OCI-LY3 (cell line): ENCODE results near the gene CLDN5.

Experiments used
- EZH2phosphoT487 ChIP-seq: fragments of 200-600 bp; shearing (Covaris generic); IDR thresholded peaks from 2 replicates; pipeline ENCODE4 v1.6.1; 2018; ENCODE audit warnings: antibody characterized with exemption, mixed run types, low read depth
- TF ChIP-seq, protein P1 (sequence below): fragments of 200-600, 300-600 bp; sonication (generic); IDR thresholded peaks from 2 replicates; pipeline ENCODE4 v1.5.1; 2014; ENCODE audit warnings: antibody characterized with exemption, low read length, low read depth

- TF ChIP-seq, protein P1, sequence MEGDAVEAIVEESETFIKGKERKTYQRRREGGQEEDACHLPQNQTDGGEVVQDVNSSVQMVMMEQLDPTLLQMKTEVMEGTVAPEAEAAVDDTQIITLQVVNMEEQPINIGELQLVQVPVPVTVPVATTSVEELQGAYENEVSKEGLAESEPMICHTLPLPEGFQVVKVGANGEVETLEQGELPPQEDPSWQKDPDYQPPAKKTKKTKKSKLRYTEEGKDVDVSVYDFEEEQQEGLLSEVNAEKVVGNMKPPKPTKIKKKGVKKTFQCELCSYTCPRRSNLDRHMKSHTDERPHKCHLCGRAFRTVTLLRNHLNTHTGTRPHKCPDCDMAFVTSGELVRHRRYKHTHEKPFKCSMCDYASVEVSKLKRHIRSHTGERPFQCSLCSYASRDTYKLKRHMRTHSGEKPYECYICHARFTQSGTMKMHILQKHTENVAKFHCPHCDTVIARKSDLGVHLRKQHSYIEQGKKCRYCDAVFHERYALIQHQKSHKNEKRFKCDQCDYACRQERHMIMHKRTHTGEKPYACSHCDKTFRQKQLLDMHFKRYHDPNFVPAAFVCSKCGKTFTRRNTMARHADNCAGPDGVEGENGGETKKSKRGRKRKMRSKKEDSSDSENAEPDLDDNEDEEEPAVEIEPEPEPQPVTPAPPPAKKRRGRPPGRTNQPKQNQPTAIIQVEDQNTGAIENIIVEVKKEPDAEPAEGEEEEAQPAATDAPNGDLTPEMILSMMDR: no peak
- no peak for TF ChIP-seq EZH2phosphoT487
These were observed 47.1 kb upstream of the CLDN5 start for GRCh38 chr22:19571207-19571795.
